GM19468 (cell line): Measurements from ENCODE around the gene ARHGAP11B.
A peak's percentile ranks its signal among the peaks of the same experiment; 100 is the strongest.
"Not testable (repeated sequence)": the region's sequence is repeated elsewhere in the genome, so short reads cannot be mapped to it uniquely, and the experiment has no call there.

Experiments
- ATAC-seq: cut with Tn5 transposase; IDR thresholded peaks from one replicate; pipeline ENCODE4 v1.9.1; 2021; ENCODE audit warnings: mild to moderate bottlenecking, moderate library complexity, moderate number of reproducible peaks; ENCODE audit not compliant: unreplicated experiment; ENCODE audit errors: extremely low read depth

ARHGAP11B gene

GRCh38 chr15:30625436-30626193 is at the start of gene ARHGAP11B:
TSS of gene ARHGAP11B (plus strand) at chr15:30626128.
- peak; percentile 87 for ATAC-seq

GRCh38 chr15:30579394-30579970 is 46.4 kb upstream of the ARHGAP11B start:
- ATAC-seq = not testable (repeated sequence)

- ATAC-seq = not testable (repeated sequence)
These were observed 45.2 kb upstream of the ARHGAP11B start for GRCh38 chr15:30580716-30581115.

GRCh38 chr15:30598953-30599352 is 27.0 kb upstream of the ARHGAP11B start:
- not testable (repeated sequence) for ATAC-seq

- ATAC-seq = not testable (repeated sequence)
These were observed 22.1 kb upstream of the ARHGAP11B start, which contains the start of gene GOLGA8H for GRCh38 chr15:30603796-30604195. TSS of gene GOLGA8H (plus strand) at chr15:30604028. CDS start at chr15:30604126, 98 bp downstream.

GRCh38 chr15:30612271-30612670 is 13.7 kb upstream of the ARHGAP11B start:
- ATAC-seq = not testable (repeated sequence)

GRCh38 chr15:30621342-30621741 is 4.6 kb upstream of the ARHGAP11B start:
- not testable (repeated sequence) for ATAC-seq

- not testable (repeated sequence) for ATAC-seq
These were observed 252 bp downstream of the ARHGAP11B start for GRCh38 chr15:30626194-30626565.

GRCh38 chr15:30626632-30627031 is 704 bp downstream of the ARHGAP11B start:
- not testable (repeated sequence) for ATAC-seq

- ATAC-seq = peak; percentile 89
These were observed 24.3 kb downstream of the ARHGAP11B start for GRCh38 chr15:30650012-30650929.

- not testable (repeated sequence) for ATAC-seq
These were observed 35.2 kb downstream of the ARHGAP11B start for GRCh38 chr15:30661154-30661553.

GRCh38 chr15:30669621-30670020 is 43.7 kb downstream of the ARHGAP11B start:
- ATAC-seq = not testable (repeated sequence)

- no peak for ATAC-seq
These were observed 44.1 kb downstream of the ARHGAP11B start for GRCh38 chr15:30670056-30670455.

GRCh38 chr15:30671309-30671708 is 45.4 kb downstream of the ARHGAP11B start:
- ATAC-seq = no peak

- ATAC-seq = no peak
These were observed 49.2 kb downstream of the ARHGAP11B start for GRCh38 chr15:30675126-30675525.

- ATAC-seq = not testable (repeated sequence)
These were observed 50.0 kb downstream of the ARHGAP11B start for GRCh38 chr15:30675891-30676290.

- ATAC-seq = not testable (repeated sequence)
These were observed 55.1 kb downstream of the ARHGAP11B start for GRCh38 chr15:30680997-30681396.

- ATAC-seq = not testable (repeated sequence)
These were observed 59.9 kb downstream of the ARHGAP11B start for GRCh38 chr15:30685709-30686285.

- ATAC-seq = not testable (repeated sequence)
These were observed 60.7 kb downstream of the ARHGAP11B start for GRCh38 chr15:30686651-30687050.
